SK-N-SH treated with all-trans-retinoic acid at 6 μM for 48 hours (cell line): ENCODE measurements around the gene DENND1A.
"Not testable (repeated sequence)": the region's sequence is repeated elsewhere in the genome, so short reads cannot be mapped to it uniquely, and the experiment has no call there.

Experiments
- ATAC-seq: fragments of 200-7000 bp; cut with Tn5 transposase; 3 replicates; pipeline ENCODE4 v1.9.1; 2020; ENCODE audit warnings: mild to moderate bottlenecking, moderate library complexity
- CSDC2 ChIP-seq: fragments of 250-450 bp; sonication (Bioruptor Pico); IDR thresholded peaks from 2 replicates; pipeline ENCODE4 v1.5.0; 2020; ENCODE audit warnings: mild to moderate bottlenecking, moderate library complexity
- CSRNP3 ChIP-seq: fragments of 250-450 bp; sonication (Bioruptor Pico); IDR thresholded peaks from 2 replicates; pipeline ENCODE4 v1.5.1; 2021; ENCODE audit warnings: mild to moderate bottlenecking, moderate library complexity
- ESRRG ChIP-seq: fragments of 250-450 bp; sonication (Bioruptor Pico); IDR thresholded peaks from 2 replicates; pipeline ENCODE4 v1.6.1; 2021; ENCODE audit warnings: mild to moderate bottlenecking
- GLIS3 ChIP-seq: fragments of 250-450 bp; sonication (Bioruptor Pico); IDR thresholded peaks from 2 replicates; pipeline ENCODE4 v1.5.0; 2020; ENCODE audit warnings: mild to moderate bottlenecking, moderate library complexity
- ISL1 ChIP-seq: fragments of 250-450 bp; sonication (Bioruptor Pico); IDR thresholded peaks from 2 replicates; pipeline ENCODE4 v2.1.2; 2022; ENCODE audit warnings: mild to moderate bottlenecking, moderate library complexity
- OSR1 ChIP-seq: fragments of 250-450 bp; sonication (Bioruptor Pico); IDR thresholded peaks from 2 replicates; pipeline ENCODE4 v1.8.0; 2022; ENCODE audit warnings: moderate library complexity, mild to moderate bottlenecking, inconsistent platforms
- PATZ1 ChIP-seq: fragments of 250-450 bp; sonication (Bioruptor Pico); IDR thresholded peaks from 2 replicates; pipeline ENCODE4 v1.8.0; 2020; ENCODE audit warnings: mild to moderate bottlenecking, moderate library complexity, borderline replicate concordance
- POU6F1 ChIP-seq: fragments of 250-450 bp; sonication (Bioruptor Pico); IDR thresholded peaks from 2 replicates; pipeline ENCODE4 v1.8.0; 2021; ENCODE audit warnings: low read depth, mild to moderate bottlenecking, moderate library complexity, borderline replicate concordance
- PPARA ChIP-seq: fragments of 250-450 bp; sonication (Bioruptor Pico); IDR thresholded peaks from 2 replicates; pipeline ENCODE4 v1.5.0; 2020; ENCODE audit warnings: mild to moderate bottlenecking, borderline replicate concordance
- SNAI2 ChIP-seq: fragments of 250-450 bp; sonication (Bioruptor Pico); IDR thresholded peaks from 2 replicates; pipeline ENCODE4 v1.5.0; 2020; ENCODE audit warnings: mild to moderate bottlenecking, moderate library complexity
- TCF4 ChIP-seq: fragments of 250-450 bp; sonication (Bioruptor Pico); IDR thresholded peaks from 2 replicates; pipeline ENCODE4 v1.8.0; 2021; ENCODE audit warnings: mild to moderate bottlenecking, moderate library complexity, borderline replicate concordance
- TOX ChIP-seq: fragments of 250-450 bp; sonication (Bioruptor Pico); IDR thresholded peaks from 2 replicates; pipeline ENCODE4 v1.8.0; 2021; ENCODE audit warnings: mild to moderate bottlenecking, moderate library complexity, borderline replicate concordance
- ZFP3 ChIP-seq: fragments of 250-450 bp; sonication (Bioruptor Pico); IDR thresholded peaks from 2 replicates; pipeline ENCODE4 v1.5.0; 2020; ENCODE audit warnings: mild to moderate bottlenecking, moderate library complexity
- ZFP30 ChIP-seq: fragments of 450-650 bp; formaldehyde crosslinking; IDR thresholded peaks from 2 replicates; pipeline ENCODE4 v1.5.0; 2022; ENCODE audit warnings: mild to moderate bottlenecking, moderate library complexity
- ZNF565 ChIP-seq: fragments of 450-650 bp; formaldehyde crosslinking; conservative IDR thresholded peaks from 2 replicates; pipeline ENCODE4 v1.5.0; 2020; ENCODE audit warnings: low read depth, mild to moderate bottlenecking, moderate library complexity
- ZNF70 ChIP-seq: fragments of 450-650 bp; formaldehyde crosslinking; IDR thresholded peaks from 2 replicates; pipeline ENCODE4 v1.5.0; 2020; ENCODE audit warnings: mild to moderate bottlenecking, moderate library complexity
- ZNF8 ChIP-seq: fragments of 450-650 bp; formaldehyde crosslinking; IDR thresholded peaks from 2 replicates; pipeline ENCODE4 v1.5.0; 2020; ENCODE audit warnings: mild to moderate bottlenecking, moderate library complexity
- TF ChIP-seq, protein P1 (sequence below): fragments of 250-450 bp; sonication (Bioruptor Pico); IDR thresholded peaks from 2 replicates; pipeline ENCODE4 v1.5.1; 2020; ENCODE audit warnings: low read depth, mild to moderate bottlenecking, moderate library complexity

The DENND1A gene

DNA sequence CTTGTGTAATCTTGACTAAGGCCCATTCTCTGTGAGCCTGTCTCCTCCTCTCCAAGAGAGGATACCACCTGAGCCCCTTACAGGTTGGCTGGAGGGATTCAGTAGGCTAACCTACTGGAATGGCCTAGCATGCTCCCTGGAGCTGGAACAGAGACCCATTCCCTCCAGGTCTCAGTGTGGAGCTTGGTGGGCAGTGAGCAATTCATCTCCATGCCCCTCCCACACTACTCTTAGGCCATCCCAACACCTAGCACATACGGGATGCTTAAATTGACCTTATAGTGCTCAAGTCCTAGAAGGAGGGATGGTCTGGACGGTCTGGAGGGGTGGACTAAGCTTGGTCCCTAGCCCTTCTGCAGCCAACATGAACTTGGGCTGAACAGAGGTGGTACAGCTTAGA is 498.3 kb downstream of the DENND1A start:
- ATAC-seq: no peak
- TF ChIP-seq CSRNP3: no peak
- TF ChIP-seq SNAI2 (CRISPR knock-in tag): no peak
- no peak for TF ChIP-seq TCF4 (CRISPR knock-in tag)
- no peak for TF ChIP-seq TOX (CRISPR knock-in tag)
- no peak for TF ChIP-seq ISL1 (CRISPR knock-in tag)
- no peak for TF ChIP-seq CSDC2 (CRISPR knock-in tag)
- no peak for TF ChIP-seq ZFP3 (CRISPR knock-in tag)
- TF ChIP-seq PATZ1 (CRISPR knock-in tag): no peak

DNA sequence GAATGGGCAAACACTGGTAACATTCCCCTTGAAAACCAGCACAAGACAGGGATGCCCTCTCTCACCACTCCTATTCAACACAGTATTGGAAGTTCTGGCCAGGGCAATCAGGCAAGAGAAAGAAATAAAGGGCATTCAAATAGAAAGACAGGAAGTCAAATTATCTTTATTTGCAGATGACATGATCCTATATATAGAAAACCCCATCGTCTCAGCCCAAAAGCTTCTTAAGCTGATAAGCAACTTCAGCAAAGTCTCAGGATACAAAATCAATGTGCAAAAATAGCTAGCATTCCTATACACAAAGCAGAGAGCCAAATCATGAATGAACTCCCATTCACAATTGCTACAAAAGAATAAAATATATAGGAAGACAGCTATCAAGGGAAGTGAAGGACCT is 501.5 kb downstream of the DENND1A start:
- not testable (repeated sequence) for ATAC-seq

DNA sequence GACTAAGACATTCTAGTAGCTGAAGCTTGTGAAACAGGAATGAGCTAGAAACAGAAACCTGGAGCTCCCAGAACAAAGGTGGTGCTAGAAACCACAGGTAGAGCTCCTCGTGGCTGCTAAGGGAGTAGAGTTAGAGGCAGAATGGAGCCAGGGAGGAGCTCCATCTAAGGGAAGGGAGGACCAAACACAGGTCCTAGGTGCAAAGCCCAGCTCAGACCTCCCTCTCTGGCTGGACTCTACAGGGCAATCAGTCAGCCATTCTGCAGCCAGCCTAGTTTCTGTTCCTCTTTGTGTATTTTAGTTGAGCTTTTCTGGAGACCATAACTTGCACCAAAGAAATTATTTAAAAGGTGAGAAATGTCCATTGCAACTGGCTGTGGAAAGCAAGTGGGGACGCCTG is 503.5 kb downstream of the DENND1A start:
- no peak for TF ChIP-seq TOX (CRISPR knock-in tag)
- no peak for TF ChIP-seq OSR1
- TF ChIP-seq, all 23 proteins: peak for 0
- ATAC-seq: no peak

DNA sequence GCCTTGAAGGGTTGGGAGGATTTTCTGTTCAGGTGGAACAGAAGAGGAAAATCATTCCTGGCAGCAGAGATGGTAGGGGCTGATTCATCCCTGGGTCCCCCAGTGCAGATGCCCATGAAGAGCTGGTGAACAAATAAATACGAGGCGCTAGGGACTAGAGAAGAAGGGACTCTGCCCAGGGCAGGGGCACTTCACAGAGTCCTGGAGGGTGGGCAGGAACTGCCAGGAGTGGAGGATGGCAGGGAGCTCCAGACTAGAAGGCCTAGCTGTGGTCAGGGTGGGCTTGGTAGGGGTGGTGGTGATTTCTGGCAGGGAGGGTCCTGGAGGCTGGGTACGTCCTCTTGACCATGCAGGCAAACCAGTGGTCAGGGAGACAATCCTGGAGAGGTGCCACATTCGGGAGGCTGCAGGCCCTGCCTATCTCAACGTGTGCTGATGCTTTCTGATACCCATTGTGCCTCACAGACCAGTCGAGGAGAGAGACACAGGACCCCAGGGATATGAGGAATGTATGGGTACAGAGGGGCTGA is 504.0 kb downstream of the DENND1A start:
- TF ChIP-seq ZNF565: no peak
- no peak for TF ChIP-seq POU6F1 (CRISPR knock-in tag)
- TF ChIP-seq, protein P1, sequence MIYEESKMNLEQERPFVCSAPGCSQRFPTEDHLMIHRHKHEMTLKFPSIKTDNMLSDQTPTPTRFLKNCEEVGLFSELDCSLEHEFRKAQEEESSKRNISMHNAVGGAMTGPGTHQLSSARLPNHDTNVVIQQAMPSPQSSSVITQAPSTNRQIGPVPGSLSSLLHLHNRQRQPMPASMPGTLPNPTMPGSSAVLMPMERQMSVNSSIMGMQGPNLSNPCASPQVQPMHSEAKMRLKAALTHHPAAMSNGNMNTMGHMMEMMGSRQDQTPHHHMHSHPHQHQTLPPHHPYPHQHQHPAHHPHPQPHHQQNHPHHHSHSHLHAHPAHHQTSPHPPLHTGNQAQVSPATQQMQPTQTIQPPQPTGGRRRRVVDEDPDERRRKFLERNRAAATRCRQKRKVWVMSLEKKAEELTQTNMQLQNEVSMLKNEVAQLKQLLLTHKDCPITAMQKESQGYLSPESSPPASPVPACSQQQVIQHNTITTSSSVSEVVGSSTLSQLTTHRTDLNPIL: no peak
- TF ChIP-seq ZNF70 (CRISPR knock-in tag): no peak
- TF ChIP-seq GLIS3 (CRISPR knock-in tag): no peak
- no peak for TF ChIP-seq ESRRG
- TF ChIP-seq ZNF8: no peak
- TF ChIP-seq TCF4 (CRISPR knock-in tag): no peak
- no peak for TF ChIP-seq CSDC2 (CRISPR knock-in tag)
- no peak for ATAC-seq

GRCh38 chr9:123425261-123425821 is 504.6 kb downstream of the DENND1A start:
- no peak for ATAC-seq

More at GRCh38 chr9:123425261-123425821, 504.6 kb downstream of the DENND1A start:
- no peak for TF ChIP-seq OSR1
- no peak for TF ChIP-seq POU6F1 (CRISPR knock-in tag)
- TF ChIP-seq ZNF565: no peak
- no peak for TF ChIP-seq PPARA (CRISPR knock-in tag)
- TF ChIP-seq TCF4 (CRISPR knock-in tag): no peak
- no peak for TF ChIP-seq SNAI2 (CRISPR knock-in tag)
- no peak for TF ChIP-seq GLIS3 (CRISPR knock-in tag)
- TF ChIP-seq, protein P1: no peak
- no peak for TF ChIP-seq PATZ1 (CRISPR knock-in tag)
- TF ChIP-seq ZFP30 (CRISPR knock-in tag): no peak
- TF ChIP-seq CSRNP3: no peak
- no peak for TF ChIP-seq TOX (CRISPR knock-in tag)
